GM12878 (cell line): ENCODE measurements around the gene MRPS18A.

Source experiments
- ASH2L ChIP-seq: fragments of 300-600, 200-600 bp; sonication (generic); IDR thresholded peaks from 2 replicates; pipeline ENCODE4 v1.6.1; 2017; ENCODE audit warnings: low read depth, mild to moderate bottlenecking, borderline replicate concordance
- EZH2 ChIP-seq: IDR thresholded peaks from 2 replicates; pipeline ENCODE4 v1.6.1; 2012; ENCODE audit warnings: low read depth, mild to moderate bottlenecking, control low read depth, inconsistent platforms, low read length, borderline replicate concordance; ENCODE audit not compliant: control insufficient read depth
- HCFC1 ChIP-seq: fragments of 150-350 bp; IDR thresholded peaks from 2 replicates; pipeline ENCODE4 v1.6.1; 2014; ENCODE audit warnings: low read length
- SIN3A ChIP-seq: IDR thresholded peaks from 2 replicates; pipeline ENCODE4 v1.6.1; 2012; ENCODE audit warnings: low read depth, low read length, improper control_type of control experiment
- TF ChIP-seq, protein P1 (sequence below), 3 experiments: IDR thresholded peaks in 2 of 3; conservative IDR thresholded peaks in 1 of 3; 2 replicates each; pipeline ENCODE4 v1.5.1; 2011; ENCODE audit warnings: low read depth in 3 of 3, low read length in 3 of 3, mild to moderate bottlenecking in 3 of 3, control low read depth in 2 of 3, moderate library complexity in 2 of 3, inconsistent platforms in 1 of 3, mixed read lengths in 1 of 3; ENCODE audit not compliant: control insufficient read depth in 2 of 3, insufficient read depth in 1 of 3; ENCODE audit errors: extremely low read depth in 1 of 3

DNA sequence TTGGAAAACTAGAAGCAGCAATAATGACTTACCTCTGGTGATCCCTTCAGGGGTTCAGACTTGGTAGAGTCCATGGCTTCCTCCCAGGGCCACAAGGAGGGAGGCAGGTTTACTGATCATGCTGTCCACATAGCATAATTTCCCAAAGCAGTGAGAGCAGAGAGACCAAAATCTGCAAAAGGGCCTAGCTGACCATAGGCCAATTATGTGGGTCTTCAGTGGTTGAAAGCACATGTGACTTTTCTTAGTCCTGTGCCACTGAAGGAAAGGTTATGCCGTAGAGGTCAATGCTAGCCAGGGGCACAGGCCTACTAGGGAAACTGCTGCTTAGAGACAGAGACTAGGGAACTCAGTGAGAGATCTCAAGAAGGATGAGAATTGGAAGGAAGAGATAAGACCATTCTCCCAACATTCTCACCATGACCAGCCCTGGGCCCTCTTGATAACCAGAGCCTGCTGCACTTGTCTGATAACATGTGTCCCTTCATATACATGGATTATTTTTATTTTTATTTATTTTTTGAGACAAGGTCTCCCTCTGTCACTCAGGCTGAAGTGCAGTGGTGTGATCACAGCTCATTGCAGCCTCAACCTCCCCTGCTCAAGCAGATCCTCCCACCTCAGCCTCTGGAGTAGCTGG, 56.5 kb downstream of the MRPS18A start:
- TF ChIP-seq, protein P1, sequence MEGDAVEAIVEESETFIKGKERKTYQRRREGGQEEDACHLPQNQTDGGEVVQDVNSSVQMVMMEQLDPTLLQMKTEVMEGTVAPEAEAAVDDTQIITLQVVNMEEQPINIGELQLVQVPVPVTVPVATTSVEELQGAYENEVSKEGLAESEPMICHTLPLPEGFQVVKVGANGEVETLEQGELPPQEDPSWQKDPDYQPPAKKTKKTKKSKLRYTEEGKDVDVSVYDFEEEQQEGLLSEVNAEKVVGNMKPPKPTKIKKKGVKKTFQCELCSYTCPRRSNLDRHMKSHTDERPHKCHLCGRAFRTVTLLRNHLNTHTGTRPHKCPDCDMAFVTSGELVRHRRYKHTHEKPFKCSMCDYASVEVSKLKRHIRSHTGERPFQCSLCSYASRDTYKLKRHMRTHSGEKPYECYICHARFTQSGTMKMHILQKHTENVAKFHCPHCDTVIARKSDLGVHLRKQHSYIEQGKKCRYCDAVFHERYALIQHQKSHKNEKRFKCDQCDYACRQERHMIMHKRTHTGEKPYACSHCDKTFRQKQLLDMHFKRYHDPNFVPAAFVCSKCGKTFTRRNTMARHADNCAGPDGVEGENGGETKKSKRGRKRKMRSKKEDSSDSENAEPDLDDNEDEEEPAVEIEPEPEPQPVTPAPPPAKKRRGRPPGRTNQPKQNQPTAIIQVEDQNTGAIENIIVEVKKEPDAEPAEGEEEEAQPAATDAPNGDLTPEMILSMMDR (IDR thresholded peaks at IDR 0.05 in 2 of 3, conservative IDR thresholded peaks at IDR 0.05 in 1 of 3; ENCODE audit: control insufficient read depth in 2 of 3, extremely low read depth in 1 of 3, insufficient read depth in 1 of 3, low read depth in 3 of 3, low read length in 3 of 3) = no peak
- TF ChIP-seq EZH2 (no peak), ASH2L (no peak), SIN3A (no peak), HCFC1 (no peak)
